ENCODE data around the gene PIK3CA. TPM values are rescaled to one million over a fixed set of nuclear protein-coding genes. Genes with fewer than 3 reads are reported as not detected.
A peak's percentile ranks its signal among the peaks of the same experiment; 100 is the strongest.

Gene PIK3CA
- total RNA-seq, 1 experiment from 2014 or later: 19.8 TPM

DNA sequence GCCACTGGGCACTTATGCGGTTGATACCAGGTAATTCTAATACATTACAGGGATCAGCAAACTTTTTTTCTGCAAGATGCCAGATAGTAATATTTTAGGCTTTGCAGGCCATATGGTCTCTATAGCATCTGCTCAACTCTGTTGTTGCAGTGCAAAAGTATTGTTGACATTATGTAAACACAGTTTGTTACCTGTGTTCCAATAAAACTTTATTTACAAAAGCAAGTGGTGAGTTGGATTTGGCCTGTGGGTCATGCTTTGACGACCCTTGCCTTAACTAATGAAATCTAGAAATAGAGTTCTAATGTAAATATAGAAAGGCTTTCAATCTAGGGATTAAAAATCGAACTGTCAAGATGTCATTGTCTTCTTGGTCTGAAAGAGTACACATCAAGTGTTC is 44.4 kb downstream of the PIK3CA start:
- no TSS peak for BruUV-seq (replicated peaks)
- H3K27ac ChIP-seq (ENCODE audit: low read depth, low read length, poor library complexity, severe bottlenecking): no peak overlapping the region
- no peaks in the 10 kb centered on the region for H3K27me3 ChIP-seq (replicated peaks; ENCODE audit: insufficient read depth, low read depth, low read length, poor library complexity)
- ChIA-PET POLR2A (ENCODE audit: low non-redundant PET) (no interaction called here), CTCF (no interaction called here)
- no peaks in the 10 kb centered on the region for H3K9me3 ChIP-seq (ENCODE audit: low read depth, low read length, poor library complexity, severe bottlenecking)
- peaks cover 17% of the 10 kb centered on the region for H3K4me1 ChIP-seq (ENCODE audit: insufficient read depth, low read length, poor library complexity, severe bottlenecking)
- intact Hi-C loops (cut with micrococcal nuclease; ENCODE audit: unreplicated experiment): no loop called here
- no peak for DNase-seq (ENCODE audit: low spot score)
- TF ChIP-seq, protein P1, sequence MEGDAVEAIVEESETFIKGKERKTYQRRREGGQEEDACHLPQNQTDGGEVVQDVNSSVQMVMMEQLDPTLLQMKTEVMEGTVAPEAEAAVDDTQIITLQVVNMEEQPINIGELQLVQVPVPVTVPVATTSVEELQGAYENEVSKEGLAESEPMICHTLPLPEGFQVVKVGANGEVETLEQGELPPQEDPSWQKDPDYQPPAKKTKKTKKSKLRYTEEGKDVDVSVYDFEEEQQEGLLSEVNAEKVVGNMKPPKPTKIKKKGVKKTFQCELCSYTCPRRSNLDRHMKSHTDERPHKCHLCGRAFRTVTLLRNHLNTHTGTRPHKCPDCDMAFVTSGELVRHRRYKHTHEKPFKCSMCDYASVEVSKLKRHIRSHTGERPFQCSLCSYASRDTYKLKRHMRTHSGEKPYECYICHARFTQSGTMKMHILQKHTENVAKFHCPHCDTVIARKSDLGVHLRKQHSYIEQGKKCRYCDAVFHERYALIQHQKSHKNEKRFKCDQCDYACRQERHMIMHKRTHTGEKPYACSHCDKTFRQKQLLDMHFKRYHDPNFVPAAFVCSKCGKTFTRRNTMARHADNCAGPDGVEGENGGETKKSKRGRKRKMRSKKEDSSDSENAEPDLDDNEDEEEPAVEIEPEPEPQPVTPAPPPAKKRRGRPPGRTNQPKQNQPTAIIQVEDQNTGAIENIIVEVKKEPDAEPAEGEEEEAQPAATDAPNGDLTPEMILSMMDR (conservative IDR thresholded peaks at IDR 0.05; ENCODE audit: low read depth, low read length): no peak
- no peak for TF ChIP-seq EZH2 (IDR thresholded peaks at IDR 0.05; ENCODE audit: borderline replicate concordance, low read depth, low read length, poor library complexity, severe bottlenecking)
- H3K36me3 ChIP-seq (ENCODE audit: insufficient read depth, low read length, poor library complexity, severe bottlenecking): no peaks in the 10 kb centered on the region
- no peak overlapping the region for H3K4me3 ChIP-seq (ENCODE audit: low read depth, low read length, poor library complexity, severe bottlenecking)

- intact Hi-C loops (cut with micrococcal nuclease; ENCODE audit: unreplicated experiment): no loop called here
- no peak for DNase-seq (ENCODE audit: low spot score)
- peaks cover 8% of the 10 kb centered on the region for H3K4me1 ChIP-seq (ENCODE audit: insufficient read depth, low read length, poor library complexity, severe bottlenecking)
- ChIA-PET POLR2A (ENCODE audit: low non-redundant PET) (no interaction called here), CTCF (interaction anchor here (0.6 kb wide), 1 partner anchor 246 kb away, joined by 6 read pairs; no protein-coding TSS in a partner anchor)
- H3K4me3 ChIP-seq (ENCODE audit: low read depth, low read length, poor library complexity, severe bottlenecking): no peak overlapping the region
- no peaks in the 10 kb centered on the region for H3K36me3 ChIP-seq (ENCODE audit: insufficient read depth, low read length, poor library complexity, severe bottlenecking)
- H3K9me3 ChIP-seq (ENCODE audit: low read depth, low read length, poor library complexity, severe bottlenecking): no peaks in the 10 kb centered on the region
- no TSS peak for BruUV-seq (replicated peaks)
- no peak overlapping the region for H3K27ac ChIP-seq (ENCODE audit: low read depth, low read length, poor library complexity, severe bottlenecking)
- no peaks in the 10 kb centered on the region for H3K27me3 ChIP-seq (replicated peaks; ENCODE audit: insufficient read depth, low read depth, low read length, poor library complexity)
- TF ChIP-seq, protein P1 (conservative IDR thresholded peaks at IDR 0.05; ENCODE audit: low read depth, low read length): no peak
- no peak for TF ChIP-seq EZH2 (IDR thresholded peaks at IDR 0.05; ENCODE audit: borderline replicate concordance, low read depth, low read length, poor library complexity, severe bottlenecking)
Measured at GRCh38 chr3:179194931-179195330, 46.8 kb downstream of the PIK3CA start.

DNA sequence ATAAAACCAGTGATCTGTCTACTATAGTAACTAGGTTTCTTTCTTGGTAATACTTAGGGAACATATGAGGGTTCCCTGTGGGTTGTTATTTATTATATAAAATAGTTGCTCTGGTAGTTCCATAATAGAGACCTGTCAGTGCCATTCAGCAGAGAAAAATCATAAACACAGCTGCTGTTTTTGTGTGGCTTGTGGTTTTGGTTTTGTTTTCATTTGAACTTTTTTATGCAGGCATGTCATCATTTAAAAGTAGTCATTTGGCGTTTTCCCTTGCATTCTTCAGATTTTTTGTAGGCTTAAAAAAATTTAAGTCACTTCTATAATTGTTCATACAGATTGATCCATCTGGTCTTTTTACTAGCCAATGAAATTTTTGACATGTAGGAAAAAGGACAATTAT is 47.9 kb downstream of the PIK3CA start:
- no peak for TF ChIP-seq EZH2 (IDR thresholded peaks at IDR 0.05; ENCODE audit: borderline replicate concordance, low read depth, low read length, poor library complexity, severe bottlenecking)
- TF ChIP-seq, protein P1 (conservative IDR thresholded peaks at IDR 0.05; ENCODE audit: low read depth, low read length): no peak
- Histone ChIP-seq H3K4me1 (ENCODE audit: insufficient read depth, low read length, poor library complexity, severe bottlenecking) (no peaks in the 10 kb centered on the region), H3K36me3 (ENCODE audit: insufficient read depth, low read length, poor library complexity, severe bottlenecking) (no peaks in the 10 kb centered on the region), H3K27ac (ENCODE audit: low read depth, low read length, poor library complexity, severe bottlenecking) (no peak overlapping the region), H3K9me3 (ENCODE audit: low read depth, low read length, poor library complexity, severe bottlenecking) (no peaks in the 10 kb centered on the region), H3K27me3 (replicated peaks; ENCODE audit: insufficient read depth, low read depth, low read length, poor library complexity) (no peaks in the 10 kb centered on the region), H3K4me3 (ENCODE audit: low read depth, low read length, poor library complexity, severe bottlenecking) (no peak overlapping the region)
- peak; percentile 14 for DNase-seq (ENCODE audit: low spot score)
- ChIA-PET CTCF (no interaction called here), POLR2A (ENCODE audit: low non-redundant PET) (no interaction called here)
- no TSS peak for BruUV-seq (replicated peaks)
- intact Hi-C loops (cut with micrococcal nuclease; ENCODE audit: unreplicated experiment): no loop called here

Data from A673 (cell line).